K562 (cell line): ENCODE results near the gene CARMIL3. TPM values are rescaled to one million over a fixed set of nuclear protein-coding genes. Genes with fewer than 3 reads are reported as not detected.

Source experiments
- ATAC-seq: fragments of 200-7000 bp; cut with Tn5 transposase; 3 replicates; pipeline ENCODE4 v1.9.1; 2020; ENCODE audit warnings: moderate library complexity
- BruUV-seq: library from RNA; stranded (reverse); fragments of 400-500 nt; replicated peaks from 2 replicates; lab custom pipeline; 2021; lab: Mats Ljungman, UMichigan
- CTCF ChIA-PET: fragments of 300-600 bp; formaldehyde crosslinking; extraction: SDS; loops from one replicate; lab custom pipeline; 2021; ENCODE audit warnings: low intra/inter-chr PET ratio; lab: Yijun Ruan, JAX
- POLR2A ChIA-PET: fragments of 300-600, 350-650 bp; sonication (Branson Sonifier 250); formaldehyde crosslinking; extraction: SDS; loops from one replicate; lab custom pipeline; 2021; ENCODE audit warnings: antibody characterized with exemption, inconsistent platforms; lab: Yijun Ruan, JAX
- DNase-seq, 4 experiments: peaks; one replicate each; pipeline versions ENCODE4 v3.0.0 to v3.0.0-alpha.2; 2011 to 2018; ENCODE audit warnings: low spot score in 3 of 4, mixed read lengths in 3 of 4; ENCODE audit errors: extremely low read depth in 1 of 4
- FAIRE-seq: peaks from 2 replicates; lab custom pipeline; 2011; peaks lifted over from hg19 to GRCh38; lab: Jason Lieb, UNC
- H2AFZ ChIP-seq: 2 replicates; pipeline ENCODE4 v1.6.0; 2011; ENCODE audit warnings: low read depth, low read length, control low read depth, inconsistent platforms
- H3K27ac ChIP-seq: fragments of 200-600 bp; 3 replicates; pipeline ENCODE4 v1.8.0; 2011; ENCODE audit warnings: low read depth, mild to moderate bottlenecking, control low read depth, inconsistent platforms, low read length, moderate library complexity, mixed read lengths; ENCODE audit errors: extremely low read depth
- H3K27me3 ChIP-seq, 2 experiments: fragments of 300-600 bp in 1 of 2; 2 replicates in 1 of 2; 3 replicates in 1 of 2; pipeline versions ENCODE4 v1.6.0 to v1.8.0; 2011; ENCODE audit warnings: inconsistent platforms in 2 of 2, low read length in 2 of 2, mild to moderate bottlenecking in 1 of 2, mixed read lengths in 1 of 2, moderate library complexity in 1 of 2; ENCODE audit not compliant: control insufficient read depth in 2 of 2, insufficient read depth in 2 of 2
- H3K36me3 ChIP-seq: fragments of 300-600 bp; 3 replicates; pipeline ENCODE4 v1.8.0; 2011; ENCODE audit warnings: mild to moderate bottlenecking, low read length, inconsistent platforms; ENCODE audit not compliant: control insufficient read depth, insufficient read depth
- H3K4me1 ChIP-seq, 2 experiments: fragments of 200-600 bp in 1 of 2; replicated peaks in 1 of 2; 2 replicates in 1 of 2; 3 replicates in 1 of 2; pipeline versions ENCODE4 v1.5.1 to v1.8.0; 2011; ENCODE audit warnings: inconsistent platforms in 2 of 2, low read length in 2 of 2, mild to moderate bottlenecking in 1 of 2, mixed read lengths in 1 of 2, moderate library complexity in 1 of 2; ENCODE audit not compliant: control insufficient read depth in 2 of 2, insufficient read depth in 2 of 2
- H3K4me2 ChIP-seq: 2 replicates; pipeline ENCODE4 v1.6.1; 2011; ENCODE audit warnings: low read length, control low read depth, inconsistent platforms, mixed read lengths; ENCODE audit not compliant: insufficient read depth
- H3K4me3 ChIP-seq: fragments of 200-600 bp; sonication (generic), shearing (Covaris generic); 2 replicates; pipeline ENCODE4 v1.5.1; 2016; ENCODE audit warnings: control low read depth, inconsistent platforms
- H3K79me2 ChIP-seq: fragments of 200-600 bp; 3 replicates; pipeline ENCODE4 v1.8.0; 2011; ENCODE audit warnings: low read length, inconsistent platforms; ENCODE audit not compliant: control insufficient read depth, insufficient read depth
- H3K9ac ChIP-seq, 2 experiments: 2 replicates each; pipeline versions ENCODE4 v1.6.0 to v1.6.1; 2011; ENCODE audit warnings: low read depth in 2 of 2, low read length in 2 of 2, control low read depth in 1 of 2, inconsistent platforms in 1 of 2, mild to moderate bottlenecking in 1 of 2, mixed read lengths in 1 of 2; ENCODE audit not compliant: insufficient read depth in 1 of 2
- H3K9me1 ChIP-seq: one replicate; pipeline ENCODE4 v1.6.0; 2011; ENCODE audit warnings: inconsistent platforms, mild to moderate bottlenecking, low read length, moderate library complexity; ENCODE audit not compliant: control insufficient read depth, insufficient read depth
- H3K9me3 ChIP-seq: replicated peaks from 2 replicates; pipeline ENCODE4 v1.5.1; 2011; ENCODE audit warnings: low read depth, low read length, inconsistent platforms; ENCODE audit not compliant: control insufficient read depth, insufficient read depth
- H4K20me1 ChIP-seq: replicated peaks from 2 replicates; pipeline ENCODE4 v1.6.1; 2011; ENCODE audit warnings: low read length, inconsistent platforms, mixed read lengths; ENCODE audit not compliant: control insufficient read depth, insufficient read depth
- ASH1L ChIP-seq: fragments of 450-650 bp; IDR thresholded peaks from 2 replicates; pipeline ENCODE4 v1.6.1; 2018; ENCODE audit warnings: borderline replicate concordance, mild to moderate bottlenecking, low read depth; ENCODE audit not compliant: partially characterized antibody
- CBX3 ChIP-seq, 2 experiments: IDR thresholded peaks; 1 replicate in 1 of 2; 2 replicates in 1 of 2; pipeline ENCODE4 v1.6.1; 2012; ENCODE audit warnings: inconsistent platforms in 2 of 2, low read length in 2 of 2, borderline replicate concordance in 1 of 2, control low read depth in 1 of 2
- GABPB2 ChIP-seq: fragments of 250-450 bp; sonication (Bioruptor Pico); conservative IDR thresholded peaks from 2 replicates; pipeline ENCODE4 v1.5.1; 2021; ENCODE audit warnings: mild to moderate bottlenecking
- KDM4B ChIP-seq, 2 experiments: fragments of 450-650 bp in 1 of 2; sonication (generic) in 1 of 2; IDR thresholded peaks; 2 replicates each; pipeline ENCODE4 v1.6.1; 2016 to 2017; ENCODE audit warnings: borderline replicate concordance in 2 of 2, antibody characterized with exemption in 1 of 2, low read depth in 1 of 2, mild to moderate bottlenecking in 1 of 2
- MAFG ChIP-seq: fragments of 450-650 bp; conservative IDR thresholded peaks from 2 replicates; pipeline ENCODE4 v1.6.1; 2016; ENCODE audit warnings: missing genetic modification characterization, missing compliant biosample characterization
- MCM3 ChIP-seq: fragments of 450-650 bp; IDR thresholded peaks from 2 replicates; pipeline ENCODE4 v1.6.1; 2016
- MEF2A ChIP-seq: IDR thresholded peaks from 2 replicates; pipeline ENCODE4 v1.6.1; 2011; ENCODE audit warnings: low read depth, mild to moderate bottlenecking, low read length, moderate library complexity; ENCODE audit not compliant: control insufficient read depth
- TAF15 ChIP-seq: fragments of 200-400 bp; formaldehyde crosslinking; IDR thresholded peaks from 2 replicates; pipeline ENCODE4 v1.6.1; 2017; ENCODE audit warnings: mild to moderate bottlenecking, low read depth, low read length, moderate library complexity
- ZBTB5 ChIP-seq: fragments of 450-650 bp; IDR thresholded peaks from 2 replicates; pipeline ENCODE4 v1.6.1; 2017; ENCODE audit warnings: antibody characterized with exemption
- WGBS: fragments of 100-300 bp; shearing (Covaris generic); methylation state at CpG from one replicate; pipeline ENCODE4 v1.1.6; 2016; ENCODE audit warnings: low coverage, mixed read lengths; ENCODE audit not compliant: insufficient coverage; ENCODE audit errors: missing lambda C conversion rate; 5-methylcytosine and 5-hydroxymethylcytosine counted together
- in situ Hi-C: fragments of 300-500 bp; cut with MboI; formaldehyde crosslinking; loops from 4 replicates; pipeline ENCODE4 v1.15.0; 2018; ENCODE audit warnings: inconsistent platforms, mixed read lengths
- intact Hi-C: fragments of 100-400 bp; cut with micrococcal nuclease; formaldehyde crosslinking; loops from 2 replicates; pipeline ENCODE4 v1.14.2; 2022
- polyA plus RNA-seq, 8 experiments: library from polyadenylated mRNA; depleted of rRNA in 4 of 8; stranded (reverse) in 5 of 8; unstranded in 3 of 8; fragments of >200 nt; fragmentation: Nextera tagmentation in 2 of 8; fragmentation: Illumina TruSeq in 1 of 8; extraction: Ambion mirVana in 2 of 8; extraction: Trizol in 1 of 8; gene quantifications; 2 replicates each; pipeline versions ENCODE4 v1.2.1 to v1.2.3, GENCODE V29; 2011 to 2014; ENCODE audit warnings: inconsistent platforms in 1 of 8, missing spikeins in 1 of 8
- total RNA-seq, 7 experiments: library from RNA; depleted of rRNA in 6 of 7; stranded (reverse); fragments of >200 nt in 6 of 7; fragmentation: Illumina TruSeq in 2 of 7; extraction: Trizol in 2 of 7; gene quantifications; 2 replicates each; pipeline versions ENCODE4 v1.2.1 to v1.2.3, GENCODE V29; 2011 to 2021; ENCODE audit warnings: low replicate concordance in 1 of 7

The CARMIL3 gene
- total and polyA plus RNA-seq, 9 of the 15 experiments (the other 6 are each of a cell fraction or from before 2014, with no cell fraction given) = 0.01 to 0.11 (median 0.05) TPM; not detected in 5

GRCh38 chr14:24057271-24057670, 5.5 kb downstream of the CARMIL3 start:
- in situ Hi-C loops = loop anchor here (5.0 to 10.0 kb wide), 2 partner anchors 35 to 378 kb away; partner anchors contain the start of gene PCK2
- no peak for FAIRE-seq
- DNase-seq = no peak
- H3K79me2 ChIP-seq = no peaks in the 10 kb centered on the region
- no peak for ATAC-seq
- no peak overlapping the region for H2AFZ ChIP-seq
- CTCF ChIA-PET = interaction anchor here (0.5 to 0.9 kb wide), 2 partner anchors 156 to 240 kb away, joined by 3 read pairs; no protein-coding TSS in a partner anchor
- no peak overlapping the region for H3K4me3 ChIP-seq
- no peak overlapping the region for H3K4me2 ChIP-seq
- H4K20me1 ChIP-seq = peaks cover 4% of the 10 kb centered on the region
- H3K9me3 ChIP-seq = no peaks in the 10 kb centered on the region
- H3K27ac ChIP-seq = no peak overlapping the region
- H3K9me1 ChIP-seq = no peaks in the 10 kb centered on the region
- 10% methylated on average over 2 of the region's 2 CpGs for WGBS
- POLR2A ChIA-PET = interaction anchor here (1.2 to 3.6 kb wide), 2 partner anchors 12 to 51 kb away, joined by 3 to 12 read pairs; no protein-coding TSS in a partner anchor
- intact Hi-C loops = no loop called here
- TF ChIP-seq GABPB2 (CRISPR knock-in tag) = no peak
- TF ChIP-seq MCM3 = no peak
- TF ChIP-seq TAF15 = no peak
- TF ChIP-seq KDM4B (IDR thresholded peaks at IDR 0.05; ENCODE audit: borderline replicate concordance in 2 of 2, low read depth in 1 of 2) = no peak
- no peak for TF ChIP-seq MEF2A
- no peak for TF ChIP-seq ZBTB5
- no peak for TF ChIP-seq ASH1L
- no peak for TF ChIP-seq CBX3 (IDR thresholded peaks at IDR 0.05; ENCODE audit: borderline replicate concordance in 1 of 2, low read length in 2 of 2)
- TF ChIP-seq MAFG = no peak
- BruUV-seq = no TSS peak
- no peaks in the 10 kb centered on the region for H3K36me3 ChIP-seq
- H3K27me3 ChIP-seq = peaks cover 0 to 25% of the 10 kb centered on the region in 2 experiments; a peak in 2 of 5 replicates
- H3K9ac ChIP-seq = no peak overlapping the region
- peaks cover 9 to 15% of the 10 kb centered on the region in 2 experiments; a peak in 3 of 5 replicates for H3K4me1 ChIP-seq
